NCI-H2107 treated with DMSO at 0.1 percent for 48 hours (cell line): ENCODE measurements around the gene ROCK1.
"Not testable (repeated sequence)": the region's sequence is repeated elsewhere in the genome, so short reads cannot be mapped to it uniquely, and the experiment has no call there.

Experiments used
- DNase-seq: peaks from one replicate; lab custom pipeline; 2025; ENCODE audit not compliant: unreplicated experiment; lab: John Stamatoyannopoulos, UW

ROCK1 gene

GRCh38 chr18:21056545-21056944 is 55.1 kb downstream of the ROCK1 start:
- DNase-seq = no peak

GRCh38 chr18:21054252-21054821 is 57.3 kb downstream of the ROCK1 start:
- no peak for DNase-seq

DNA sequence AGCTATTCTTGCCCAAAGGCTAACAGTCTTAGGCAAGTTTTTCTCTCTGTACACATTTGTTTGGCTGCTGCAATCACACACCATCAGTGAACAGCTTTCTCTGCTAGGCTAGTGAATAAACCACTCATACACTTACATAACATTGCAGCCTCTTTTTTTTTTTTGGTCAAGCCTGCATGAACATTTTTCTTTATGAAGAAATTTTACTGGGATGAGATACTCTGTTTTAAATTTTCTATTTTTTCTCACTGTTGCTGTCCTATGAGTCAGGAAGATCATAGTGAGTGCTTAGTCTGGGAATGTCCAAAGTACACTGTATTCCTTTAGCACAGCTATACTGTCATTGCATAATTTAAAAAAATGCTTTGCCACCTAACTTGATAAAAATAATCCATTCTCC is 58.5 kb downstream of the ROCK1 start:
- no peak for DNase-seq

DNA sequence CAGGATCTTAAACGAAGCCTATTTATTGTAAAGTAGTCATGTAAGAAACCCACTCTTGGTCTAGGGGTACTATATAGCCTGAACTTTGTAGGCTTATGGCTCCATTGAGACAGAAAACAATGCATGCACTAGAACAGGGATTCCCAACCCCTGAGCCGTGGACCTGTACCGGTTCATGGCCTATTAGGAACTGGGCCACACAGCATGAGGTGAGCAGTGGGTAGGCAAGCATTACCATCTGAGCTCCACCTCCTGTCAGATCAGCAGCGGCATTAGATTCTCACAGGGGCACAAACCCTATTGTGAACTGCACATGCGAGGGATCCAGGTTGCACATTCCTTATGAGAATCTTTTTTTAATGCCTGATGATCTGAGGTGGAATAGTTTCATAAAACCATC is 59.2 kb downstream of the ROCK1 start:
- DNase-seq = no peak

GRCh38 chr18:21051620-21052019 is 60.0 kb downstream of the ROCK1 start:
- DNase-seq = no peak

GRCh38 chr18:21049306-21049705 is 62.3 kb downstream of the ROCK1 start:
- DNase-seq = no peak

DNA sequence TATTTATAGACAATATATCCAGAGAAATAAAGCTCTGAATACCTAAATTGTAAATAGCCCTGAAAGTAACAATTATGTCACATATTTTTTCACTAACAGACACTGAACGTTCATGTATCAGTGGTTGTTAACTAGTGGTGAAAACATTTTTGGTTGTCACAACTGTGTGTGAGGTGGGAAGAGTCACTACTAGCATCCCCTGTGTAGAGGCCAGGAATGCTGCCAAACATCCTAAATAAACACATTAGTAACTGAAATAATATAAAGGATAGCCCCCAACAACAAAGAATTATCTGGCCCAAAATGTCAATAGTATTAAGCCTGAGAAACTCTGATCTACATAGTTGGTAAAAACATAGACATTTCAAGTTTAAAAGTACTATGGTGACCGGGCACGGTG is 64.5 kb downstream of the ROCK1 start:
- no peak for DNase-seq

GRCh38 chr18:21040466-21040865 is 71.1 kb downstream of the ROCK1 start:
- no peak for DNase-seq

GRCh38 chr18:21038201-21038600 is 73.4 kb downstream of the ROCK1 start:
- DNase-seq = no peak

GRCh38 chr18:21031845-21032244 is 79.8 kb downstream of the ROCK1 start:
- no peak for DNase-seq

DNA sequence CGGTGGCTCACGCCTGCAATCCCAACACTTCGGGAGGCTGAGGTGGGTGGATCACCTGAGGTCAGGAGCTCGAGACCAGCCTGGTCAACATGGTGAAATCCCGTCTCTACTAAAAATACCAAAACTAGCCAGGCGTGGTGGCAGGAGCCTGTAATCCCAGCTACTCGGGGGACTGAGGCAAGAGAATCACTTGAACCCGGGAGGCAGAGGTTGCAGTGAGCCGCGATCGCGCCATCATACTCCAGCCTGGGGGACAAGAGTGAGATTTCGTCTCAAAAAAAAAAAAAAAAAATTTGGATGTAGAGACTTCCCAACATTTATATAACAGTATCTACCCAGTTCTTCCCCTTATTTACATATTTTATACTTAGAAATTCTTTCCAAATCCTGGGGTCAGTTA is 93.4 kb downstream of the ROCK1 start:
- DNase-seq = not testable (repeated sequence)

DNA sequence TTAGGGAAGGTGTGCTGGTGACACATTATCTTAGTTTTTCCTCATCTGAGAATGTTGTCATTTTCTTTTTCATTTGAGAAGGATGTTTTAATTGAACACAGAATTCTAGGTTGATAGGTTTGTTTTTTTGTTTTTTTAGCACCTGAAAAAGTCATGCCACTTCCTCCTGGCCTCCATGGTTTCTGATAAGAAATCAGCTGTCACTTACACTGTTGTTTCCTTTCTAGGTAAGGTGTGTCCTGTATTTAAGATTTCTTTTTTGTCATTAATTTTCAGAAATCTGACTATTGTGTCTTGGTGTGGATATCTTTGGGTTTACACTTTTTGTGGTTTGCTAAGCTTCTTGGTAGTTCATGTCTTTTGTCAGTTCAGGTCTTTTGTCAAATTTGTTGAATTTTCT is 99.3 kb downstream of the ROCK1 start:
- no peak for DNase-seq

DNA sequence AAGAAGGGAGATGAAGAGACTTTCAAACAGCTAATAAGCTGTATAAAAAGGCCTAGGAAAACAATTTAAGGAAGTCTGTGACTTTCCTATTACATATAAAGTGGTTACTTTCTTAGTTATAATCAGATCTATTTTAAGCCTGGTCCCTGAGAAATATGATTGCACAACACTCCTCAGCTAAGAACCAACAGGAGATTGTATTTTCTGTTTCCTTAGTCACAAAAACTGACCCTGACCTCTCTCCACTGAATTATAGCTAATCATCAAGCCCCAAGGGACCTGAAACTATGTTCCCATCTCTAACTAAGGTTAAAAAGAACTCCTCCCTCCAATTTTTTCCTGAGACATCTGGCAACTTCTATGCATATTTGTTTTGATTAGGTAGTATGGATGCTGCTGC is 106.9 kb downstream of the ROCK1 start:
- no peak for DNase-seq

DNA sequence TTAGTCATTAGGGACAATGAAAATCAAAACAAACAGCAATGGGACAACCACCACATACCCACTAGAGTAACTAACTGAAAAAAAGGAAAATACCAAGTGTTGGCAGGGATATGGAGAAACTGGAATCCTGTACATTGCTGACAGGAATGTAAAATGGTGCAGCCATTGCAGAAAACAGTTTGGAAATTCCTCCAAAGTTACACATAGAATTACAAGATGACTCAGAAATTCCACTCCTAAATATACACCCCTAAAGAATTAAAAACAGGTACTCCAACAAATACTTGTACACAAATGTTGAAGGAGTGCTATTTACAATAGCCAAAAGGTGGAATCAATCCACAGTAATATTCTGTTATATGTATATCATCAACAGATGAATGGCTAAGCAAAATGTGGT is 110.9 kb downstream of the ROCK1 start:
- no peak for DNase-seq

DNA sequence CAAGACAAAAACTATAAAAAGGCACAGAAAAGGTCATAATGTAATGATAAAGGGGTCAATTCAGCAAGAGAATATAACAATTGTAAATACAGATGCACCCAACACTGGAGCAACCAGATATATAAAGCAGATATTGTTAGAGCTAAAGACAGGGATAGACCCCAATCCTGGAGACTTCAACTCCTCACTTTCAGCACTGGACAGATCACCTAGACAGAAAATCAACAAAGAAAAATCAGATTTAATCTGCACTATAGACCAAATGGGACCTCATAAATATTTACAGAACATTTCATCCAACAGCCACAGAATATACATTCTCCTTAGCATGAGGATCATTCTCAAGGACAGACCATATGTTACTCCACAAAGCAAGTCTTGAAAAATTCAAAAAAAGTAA is 114.2 kb downstream of the ROCK1 start:
- no peak for DNase-seq

DNA sequence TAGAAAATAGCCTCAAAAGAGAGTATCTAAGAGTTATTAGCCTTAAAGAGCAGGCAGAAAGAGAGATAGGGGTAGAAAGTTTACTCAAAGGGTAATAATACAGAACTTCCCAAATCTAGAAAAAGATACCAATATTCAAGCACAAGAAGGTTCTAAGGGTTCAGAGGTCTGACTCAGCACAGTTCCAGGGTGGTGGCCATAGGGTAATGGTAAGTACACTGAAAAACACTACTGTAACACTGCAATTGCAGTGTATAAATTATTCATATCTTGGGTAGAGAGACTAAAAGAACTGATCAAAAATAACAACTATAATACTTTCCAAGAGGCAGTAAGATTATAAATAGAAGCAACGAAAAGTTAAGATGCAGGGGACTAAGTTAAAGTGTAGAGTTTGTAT is 115.2 kb downstream of the ROCK1 start:
- DNase-seq = no peak

DNA sequence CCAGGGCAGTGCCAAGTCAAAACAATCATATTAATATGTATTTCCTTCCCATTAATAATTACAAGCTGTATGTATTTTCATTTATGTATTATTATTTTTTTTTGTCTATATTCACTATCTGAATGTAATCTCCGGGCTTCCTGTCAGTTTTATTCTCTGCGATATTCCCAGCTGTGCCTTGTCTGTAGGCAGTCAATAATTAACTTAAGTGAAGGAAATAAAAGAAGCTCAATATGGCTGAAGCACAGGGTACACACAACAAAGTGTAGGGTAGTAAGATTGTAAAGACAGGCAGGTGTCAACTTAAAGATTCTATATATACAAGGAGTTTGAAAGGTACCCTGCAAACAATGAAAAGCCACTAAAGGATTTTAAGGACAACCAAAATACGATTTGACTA is 122.9 kb downstream of the ROCK1 start:
- no peak for DNase-seq

- no peak for DNase-seq
These were observed 136.5 kb downstream of the ROCK1 start for GRCh38 chr18:20975077-20975476.

- DNase-seq = no peak
These were observed 139.7 kb downstream of the ROCK1 start for GRCh38 chr18:20971886-20972267.

DNA sequence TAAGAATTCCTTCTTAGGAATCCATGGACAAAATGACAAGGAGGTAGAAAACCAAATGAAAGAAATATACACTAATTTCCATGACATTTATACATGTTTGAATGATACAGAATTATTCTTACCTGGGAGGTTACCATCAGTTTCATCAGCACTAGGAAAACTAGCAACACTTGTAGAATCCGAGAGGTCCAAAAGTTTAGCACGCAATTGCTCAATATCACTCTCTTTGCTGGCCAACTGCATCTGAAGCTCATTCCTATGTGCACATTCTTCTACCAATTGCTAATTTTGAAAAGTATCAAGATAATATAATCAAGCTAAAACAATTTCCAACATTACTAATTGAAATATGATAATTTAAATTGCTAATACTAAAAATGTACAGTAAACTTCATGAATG is 144.8 kb downstream of the ROCK1 start:
- DNase-seq = no peak

DNA sequence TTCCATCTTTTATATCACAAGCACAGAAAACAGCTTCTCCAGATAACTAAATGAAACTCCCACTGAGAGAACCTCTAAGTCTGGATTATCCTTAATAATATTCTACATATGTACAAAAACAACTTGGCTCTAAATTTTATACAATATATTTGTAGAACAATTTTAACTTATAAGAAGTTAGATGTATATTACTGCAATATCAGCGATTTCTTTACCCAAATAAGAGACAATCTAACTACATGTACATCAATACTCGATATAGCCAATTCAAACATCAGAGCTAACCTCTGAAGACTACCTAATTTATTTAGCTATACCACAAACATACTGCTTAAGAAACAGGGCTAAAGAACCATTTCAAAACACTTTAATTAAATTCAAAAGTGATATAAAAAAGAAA is 148.6 kb downstream of the ROCK1 start:
- DNase-seq = no peak

- no peak for DNase-seq
These were observed 150.9 kb downstream of the ROCK1 start for GRCh38 chr18:20960735-20961134.

- not testable (repeated sequence) for DNase-seq
These were observed 160.8 kb downstream of the ROCK1 start for GRCh38 chr18:20950827-20951226.
